ENCODE results near the gene TAT.

The TAT gene

DNA sequence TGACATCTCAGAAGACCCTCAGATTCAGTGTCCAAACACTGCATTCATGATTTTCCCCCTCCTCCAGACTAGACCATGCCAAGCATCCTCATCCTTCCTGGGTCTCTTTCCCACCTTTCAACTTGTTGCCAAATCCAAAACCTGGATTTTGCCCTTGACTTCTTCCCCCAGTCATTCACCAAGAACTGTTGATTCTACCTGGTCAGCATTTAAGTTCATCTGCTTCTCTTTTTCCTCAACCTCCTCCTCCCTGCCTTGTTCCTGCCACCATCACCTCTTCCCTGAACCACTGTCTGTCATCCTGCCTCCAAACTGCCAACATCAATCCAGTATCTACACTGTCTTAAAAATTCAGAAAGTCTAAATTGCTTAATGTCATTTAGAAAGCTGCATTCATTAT lies 29.7 kb downstream of the TAT start:
- no peak overlapping the region for H3K27ac ChIP-seq
- TF ChIP-seq, protein P1, sequence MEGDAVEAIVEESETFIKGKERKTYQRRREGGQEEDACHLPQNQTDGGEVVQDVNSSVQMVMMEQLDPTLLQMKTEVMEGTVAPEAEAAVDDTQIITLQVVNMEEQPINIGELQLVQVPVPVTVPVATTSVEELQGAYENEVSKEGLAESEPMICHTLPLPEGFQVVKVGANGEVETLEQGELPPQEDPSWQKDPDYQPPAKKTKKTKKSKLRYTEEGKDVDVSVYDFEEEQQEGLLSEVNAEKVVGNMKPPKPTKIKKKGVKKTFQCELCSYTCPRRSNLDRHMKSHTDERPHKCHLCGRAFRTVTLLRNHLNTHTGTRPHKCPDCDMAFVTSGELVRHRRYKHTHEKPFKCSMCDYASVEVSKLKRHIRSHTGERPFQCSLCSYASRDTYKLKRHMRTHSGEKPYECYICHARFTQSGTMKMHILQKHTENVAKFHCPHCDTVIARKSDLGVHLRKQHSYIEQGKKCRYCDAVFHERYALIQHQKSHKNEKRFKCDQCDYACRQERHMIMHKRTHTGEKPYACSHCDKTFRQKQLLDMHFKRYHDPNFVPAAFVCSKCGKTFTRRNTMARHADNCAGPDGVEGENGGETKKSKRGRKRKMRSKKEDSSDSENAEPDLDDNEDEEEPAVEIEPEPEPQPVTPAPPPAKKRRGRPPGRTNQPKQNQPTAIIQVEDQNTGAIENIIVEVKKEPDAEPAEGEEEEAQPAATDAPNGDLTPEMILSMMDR (conservative IDR thresholded peaks at IDR 0.05), result no peak

DNA sequence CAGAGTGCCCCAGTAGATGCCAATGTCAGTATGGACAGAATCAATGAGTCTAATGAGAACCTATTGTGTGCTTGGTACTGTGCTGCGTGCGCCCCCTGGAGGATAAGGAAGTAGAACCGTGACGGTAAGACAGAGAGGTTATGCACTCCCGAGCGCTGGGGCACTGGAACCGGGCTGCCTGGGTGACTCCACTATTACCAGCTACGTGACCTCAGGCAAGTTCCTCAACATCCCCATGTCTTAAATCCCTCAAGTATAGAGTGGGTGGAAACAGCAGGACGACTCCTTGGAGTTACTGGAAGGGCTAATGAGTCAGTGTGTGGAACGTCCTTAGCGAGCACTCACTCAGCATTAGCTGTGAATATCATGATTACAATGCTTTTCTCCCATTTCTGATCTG lies 34.5 kb downstream of the TAT start:
- TF ChIP-seq, protein P1 (conservative IDR thresholded peaks at IDR 0.05), result peak; percentile 27; the same call in 1 of the 2 replicates
- H3K27ac ChIP-seq, result no peak overlapping the region

- TF ChIP-seq, protein P1 (conservative IDR thresholded peaks at IDR 0.05), result peak; percentile 72
- H3K27ac ChIP-seq, result no peak overlapping the region
Measured at GRCh38 chr16:71537643-71538042, 39.2 kb downstream of the TAT start.

DNA sequence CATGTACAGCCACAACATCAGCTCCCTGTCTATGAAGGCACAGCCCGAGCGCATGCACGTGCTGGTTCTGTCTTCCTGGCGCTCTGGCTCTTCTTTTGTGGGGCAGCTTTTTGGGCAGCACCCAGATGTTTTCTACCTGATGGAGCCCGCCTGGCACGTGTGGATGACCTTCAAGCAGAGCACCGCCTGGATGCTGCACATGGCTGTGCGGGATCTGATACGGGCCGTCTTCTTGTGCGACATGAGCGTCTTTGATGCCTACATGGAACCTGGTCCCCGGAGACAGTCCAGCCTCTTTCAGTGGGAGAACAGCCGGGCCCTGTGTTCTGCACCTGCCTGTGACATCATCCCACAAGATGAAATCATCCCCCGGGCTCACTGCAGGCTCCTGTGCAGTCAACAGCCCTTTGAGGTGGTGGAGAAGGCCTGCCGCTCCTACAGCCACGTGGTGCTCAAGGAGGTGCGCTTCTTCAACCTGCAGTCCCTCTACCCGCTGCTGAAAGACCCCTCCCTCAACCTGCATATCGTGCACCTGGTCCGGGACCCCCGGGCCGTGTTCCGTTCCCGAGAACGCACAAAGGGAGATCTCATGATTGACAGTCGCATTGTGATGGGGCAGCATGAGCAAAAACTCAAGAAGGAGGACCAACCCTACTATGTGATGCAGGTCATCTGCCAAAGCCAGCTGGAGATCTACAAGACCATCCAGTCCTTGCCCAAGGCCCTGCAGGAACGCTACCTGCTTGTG lies 40.0 kb downstream of the TAT start:
- TF ChIP-seq, protein P1 (conservative IDR thresholded peaks at IDR 0.05), result no peak

DNA sequence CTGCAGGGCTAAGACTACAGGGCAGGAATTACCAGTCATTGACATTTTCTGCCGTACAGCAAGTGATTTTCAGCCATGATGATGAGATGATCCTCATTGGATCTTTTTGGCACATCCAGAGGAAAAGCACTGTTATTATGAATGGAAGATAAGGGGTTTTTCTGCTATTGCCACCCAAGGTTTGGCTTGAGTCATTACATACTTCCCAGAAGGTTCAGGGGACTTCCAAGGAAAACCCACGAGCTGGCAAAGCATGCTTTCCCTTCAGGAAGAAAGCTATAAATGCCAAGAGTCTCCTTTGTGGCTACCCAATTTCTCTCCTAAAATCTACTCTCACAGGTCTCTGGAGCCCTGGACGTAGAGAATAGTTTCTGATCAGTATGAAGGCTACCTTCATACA lies 44.5 kb downstream of the TAT start:
- no peak overlapping the region for H3K27ac ChIP-seq
- TF ChIP-seq, protein P1 (conservative IDR thresholded peaks at IDR 0.05), result no peak

More for the DNA sequence above, 40.0 kb downstream of the TAT start:
- no peak overlapping the region for H3K27ac ChIP-seq

- no peak overlapping the region for H3K27ac ChIP-seq
Measured at GRCh38 chr16:71528863-71529262, 48.0 kb downstream of the TAT start.

GRCh38 chr16:71528257-71528656 lies 48.6 kb downstream of the TAT start:
- TF ChIP-seq, protein P1 (conservative IDR thresholded peaks at IDR 0.05), result no peak
- no peak overlapping the region for H3K27ac ChIP-seq

More at GRCh38 chr16:71528863-71529262, 48.0 kb downstream of the TAT start:
- TF ChIP-seq, protein P1 (conservative IDR thresholded peaks at IDR 0.05), result no peak

All from VCaP (cell line).